ENCODE data around the gene WDR64.

DNA sequence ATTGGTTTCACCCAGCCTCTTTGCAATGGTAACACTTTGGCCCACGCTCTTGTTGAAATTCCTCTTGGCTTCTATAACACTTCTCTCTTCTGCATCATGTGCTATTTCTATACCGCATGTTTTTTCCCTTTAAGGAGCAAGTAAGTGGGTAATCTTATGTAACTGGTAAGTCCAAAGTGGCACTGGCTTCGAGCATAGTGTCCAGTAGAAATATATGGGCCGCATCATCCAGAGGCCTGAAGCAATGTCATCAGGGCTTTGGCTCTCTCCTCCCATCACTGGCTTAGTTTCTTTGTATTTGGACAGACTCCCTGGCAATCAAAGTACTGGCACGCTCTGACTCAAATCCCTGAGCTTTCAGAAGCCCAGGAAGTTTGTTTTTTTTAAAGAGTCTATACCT lies 29.4 kb upstream of the WDR64 start:
- TF ChIP-seq CTCF (IDR thresholded peaks at IDR 0.05) (no peak), POLR2A (IDR thresholded peaks at IDR 0.05) (no peak)

Data from testis (tissue), 2 donors.